GM23338 (cell line): Measurements from ENCODE around the gene C4orf36.

Experiments
- CREB1 ChIP-seq: fragments of 250-450 bp; sonication (Bioruptor Pico); IDR thresholded peaks from 2 replicates; pipeline ENCODE4 v1.5.0; 2020; ENCODE audit warnings: low read depth, mild to moderate bottlenecking, moderate library complexity
- EZH2 ChIP-seq: fragments of 200-600 bp; sonication (generic); IDR thresholded peaks from one replicate; pipeline ENCODE4 v1.8.0; 2017; ENCODE audit warnings: antibody characterized with exemption, mild to moderate bottlenecking, low read depth; ENCODE audit not compliant: unreplicated experiment
- EZH2phosphoT487 ChIP-seq: fragments of 200-600 bp; sonication (generic); IDR thresholded peaks from one replicate; pipeline ENCODE4 v1.8.1; 2018; ENCODE audit warnings: antibody characterized with exemption; ENCODE audit not compliant: unreplicated experiment
- TF ChIP-seq, protein P1 (sequence below), 2 experiments: fragments of 200-600 bp in 1 of 2; sonication (generic) in 1 of 2; conservative IDR thresholded peaks; 2 replicates each; pipeline versions ENCODE4 v1.5.1 to v1.6.1; 2016 to 2017; ENCODE audit warnings: antibody characterized with exemption in 2 of 2, low read depth in 2 of 2, mild to moderate bottlenecking in 2 of 2, moderate library complexity in 1 of 2

DNA sequence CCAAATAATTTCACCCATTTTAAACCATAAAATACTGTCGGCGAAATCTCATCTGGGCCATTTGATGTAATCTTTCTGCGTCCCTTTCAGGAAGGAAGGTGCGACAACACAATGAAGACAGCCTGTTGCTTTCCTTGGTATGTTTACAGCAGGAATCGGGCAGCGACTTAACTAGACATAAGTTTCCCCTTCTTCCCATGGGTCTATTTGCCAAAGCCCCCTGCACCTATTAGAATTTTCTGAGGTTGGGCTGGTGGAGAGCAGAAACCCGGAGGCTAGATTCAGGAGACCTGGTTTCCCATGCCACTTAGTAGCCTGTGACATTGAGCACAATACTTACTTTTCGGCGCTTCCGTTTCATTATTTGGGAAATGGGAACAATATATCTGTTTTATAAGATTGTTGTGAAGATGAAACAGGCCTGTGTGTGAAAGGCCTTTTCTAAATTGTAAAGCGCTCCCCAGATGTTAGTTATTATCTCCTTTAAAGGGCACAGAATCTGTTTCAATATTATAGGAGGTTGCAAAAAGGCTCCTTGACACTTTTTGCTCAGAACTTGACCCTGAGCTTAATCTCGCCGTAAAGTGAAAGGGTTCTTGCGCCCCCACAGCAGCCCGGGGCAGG is 42.0 kb upstream of the C4orf36 start:
- TF ChIP-seq, protein P1, sequence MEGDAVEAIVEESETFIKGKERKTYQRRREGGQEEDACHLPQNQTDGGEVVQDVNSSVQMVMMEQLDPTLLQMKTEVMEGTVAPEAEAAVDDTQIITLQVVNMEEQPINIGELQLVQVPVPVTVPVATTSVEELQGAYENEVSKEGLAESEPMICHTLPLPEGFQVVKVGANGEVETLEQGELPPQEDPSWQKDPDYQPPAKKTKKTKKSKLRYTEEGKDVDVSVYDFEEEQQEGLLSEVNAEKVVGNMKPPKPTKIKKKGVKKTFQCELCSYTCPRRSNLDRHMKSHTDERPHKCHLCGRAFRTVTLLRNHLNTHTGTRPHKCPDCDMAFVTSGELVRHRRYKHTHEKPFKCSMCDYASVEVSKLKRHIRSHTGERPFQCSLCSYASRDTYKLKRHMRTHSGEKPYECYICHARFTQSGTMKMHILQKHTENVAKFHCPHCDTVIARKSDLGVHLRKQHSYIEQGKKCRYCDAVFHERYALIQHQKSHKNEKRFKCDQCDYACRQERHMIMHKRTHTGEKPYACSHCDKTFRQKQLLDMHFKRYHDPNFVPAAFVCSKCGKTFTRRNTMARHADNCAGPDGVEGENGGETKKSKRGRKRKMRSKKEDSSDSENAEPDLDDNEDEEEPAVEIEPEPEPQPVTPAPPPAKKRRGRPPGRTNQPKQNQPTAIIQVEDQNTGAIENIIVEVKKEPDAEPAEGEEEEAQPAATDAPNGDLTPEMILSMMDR (conservative IDR thresholded peaks at IDR 0.05; ENCODE audit: low read depth in 2 of 2), result no peak
- TF ChIP-seq EZH2 (no peak), CREB1 (CRISPR knock-in tag) (peak; percentile 64; the same call in 1 of the 2 replicates), EZH2phosphoT487 (no peak)
